Thoracic aorta (tissue), 2 donors: ENCODE results near the gene CDH3. TPM values are rescaled to one million over a fixed set of nuclear protein-coding genes. Genes with fewer than 3 reads are reported as not detected.

ENCODE experiments used
- ATAC-seq: fragments of 150-250 bp; one replicate; pipeline ENCODE4 v1.8.0; 2017; ENCODE audit warnings: low read depth; ENCODE audit not compliant: insufficient number of reproducible peaks, low FRiP score
- DNase-seq: peaks from one replicate; pipeline ENCODE4 v3.0.0-alpha.2; 2020; ENCODE audit warnings: low spot score
- H3K27ac ChIP-seq, 2 donors: fragments of 200-600 bp; sonication (generic); 1 replicate in 1 of 2; 2 replicates in 1 of 2; pipeline ENCODE4 v1.5.1; 2016; ENCODE audit warnings: mild to moderate bottlenecking in 2 of 2, moderate library complexity in 2 of 2
- H3K27me3 ChIP-seq: fragments of 200-600 bp; sonication (generic); replicated peaks from 2 replicates; pipeline ENCODE4 v1.6.0; 2016; ENCODE audit warnings: mild to moderate bottlenecking; ENCODE audit not compliant: insufficient read depth
- H3K36me3 ChIP-seq: fragments of 200-600 bp; sonication (generic); one replicate; pipeline ENCODE4 v1.5.1; 2016
- H3K4me1 ChIP-seq, 2 donors: fragments of 200-600 bp; sonication (generic); 1 replicate in 1 of 2; 2 replicates in 1 of 2; pipeline versions ENCODE4 v1.5.1 to v1.6.0; 2016; ENCODE audit warnings: low read depth in 2 of 2, mild to moderate bottlenecking in 1 of 2; ENCODE audit not compliant: control insufficient read depth in 1 of 2
- H3K4me3 ChIP-seq: fragments of 200-600 bp; sonication (generic); 2 replicates; pipeline ENCODE4 v1.5.1; 2016; ENCODE audit warnings: mild to moderate bottlenecking
- H3K9me3 ChIP-seq: fragments of 200-600 bp; sonication (generic); 2 replicates; pipeline ENCODE4 v1.5.1; 2016
- total RNA-seq, 2 donors: library from RNA; depleted of rRNA; stranded (reverse); fragments of >200 nt; gene quantifications; one replicate each; pipeline versions ENCODE4 v1.1.0 to v1.2.3, GENCODE V29; 2016
- TF ChIP-seq, protein P1 (sequence below): fragments of 200-600 bp; sonication (generic); IDR thresholded peaks from one replicate; pipeline ENCODE4 v1.5.1; 2019; ENCODE audit warnings: antibody characterized with exemption

Gene CDH3
- total RNA-seq, 2 donors from 2014 or later, result not detected

DNA sequence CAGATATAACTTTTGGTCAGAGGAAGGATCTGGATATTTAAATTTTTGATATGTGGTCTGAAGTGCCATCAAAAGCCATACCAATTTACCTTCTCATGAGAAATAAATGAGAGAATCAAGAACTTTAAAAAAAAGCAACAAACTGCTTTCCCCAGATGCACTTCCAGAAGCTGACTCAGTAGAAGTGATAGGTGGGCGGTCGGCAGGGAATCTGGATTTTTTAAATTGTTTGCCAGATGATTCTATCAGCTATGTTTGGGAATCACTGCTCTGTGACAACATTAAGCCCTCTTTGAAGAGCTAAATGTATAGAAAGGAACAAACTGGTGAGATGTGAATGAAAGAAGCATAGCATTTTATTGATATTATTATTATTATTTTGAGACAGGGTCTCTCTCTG lies 19.2 kb downstream of the CDH3 start:
- ATAC-seq, result no peak
- TF ChIP-seq, protein P1, sequence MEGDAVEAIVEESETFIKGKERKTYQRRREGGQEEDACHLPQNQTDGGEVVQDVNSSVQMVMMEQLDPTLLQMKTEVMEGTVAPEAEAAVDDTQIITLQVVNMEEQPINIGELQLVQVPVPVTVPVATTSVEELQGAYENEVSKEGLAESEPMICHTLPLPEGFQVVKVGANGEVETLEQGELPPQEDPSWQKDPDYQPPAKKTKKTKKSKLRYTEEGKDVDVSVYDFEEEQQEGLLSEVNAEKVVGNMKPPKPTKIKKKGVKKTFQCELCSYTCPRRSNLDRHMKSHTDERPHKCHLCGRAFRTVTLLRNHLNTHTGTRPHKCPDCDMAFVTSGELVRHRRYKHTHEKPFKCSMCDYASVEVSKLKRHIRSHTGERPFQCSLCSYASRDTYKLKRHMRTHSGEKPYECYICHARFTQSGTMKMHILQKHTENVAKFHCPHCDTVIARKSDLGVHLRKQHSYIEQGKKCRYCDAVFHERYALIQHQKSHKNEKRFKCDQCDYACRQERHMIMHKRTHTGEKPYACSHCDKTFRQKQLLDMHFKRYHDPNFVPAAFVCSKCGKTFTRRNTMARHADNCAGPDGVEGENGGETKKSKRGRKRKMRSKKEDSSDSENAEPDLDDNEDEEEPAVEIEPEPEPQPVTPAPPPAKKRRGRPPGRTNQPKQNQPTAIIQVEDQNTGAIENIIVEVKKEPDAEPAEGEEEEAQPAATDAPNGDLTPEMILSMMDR, result no peak
- Histone ChIP-seq H3K27ac (no peak overlapping the region), H3K27me3 (no peaks in the 10 kb centered on the region), H3K4me3 (no peak overlapping the region), H3K36me3 (no peaks in the 10 kb centered on the region), H3K4me1 (no peaks in the 10 kb centered on the region), H3K9me3 (no peaks in the 10 kb centered on the region)
- no peak for DNase-seq

DNA sequence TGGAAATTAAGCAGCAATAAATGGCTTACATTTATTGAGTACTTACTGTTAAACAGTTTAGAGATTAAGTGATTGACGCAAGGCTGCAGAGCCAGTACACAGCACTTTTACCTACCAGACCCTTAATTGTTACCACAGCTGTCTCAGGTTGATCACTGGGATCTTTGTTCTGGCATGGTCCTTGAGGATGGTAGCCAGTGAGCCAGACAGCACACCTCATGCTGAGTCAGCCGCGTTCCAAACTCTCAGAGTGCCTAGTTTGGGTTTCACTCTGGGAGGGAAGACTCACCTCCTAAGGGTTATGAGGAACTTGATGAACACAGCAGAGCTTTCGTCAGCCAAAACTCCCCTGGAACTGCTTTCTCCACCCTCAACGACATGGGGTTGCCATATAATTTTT lies 20.4 kb downstream of the CDH3 start:
- Histone ChIP-seq H3K4me1 (no peaks in the 10 kb centered on the region), H3K36me3 (no peaks in the 10 kb centered on the region), H3K27ac (no peak overlapping the region), H3K9me3 (no peaks in the 10 kb centered on the region), H3K27me3 (no peaks in the 10 kb centered on the region), H3K4me3 (no peak overlapping the region)
- no peak for ATAC-seq
- DNase-seq, result no peak
- TF ChIP-seq, protein P1, result no peak

DNA sequence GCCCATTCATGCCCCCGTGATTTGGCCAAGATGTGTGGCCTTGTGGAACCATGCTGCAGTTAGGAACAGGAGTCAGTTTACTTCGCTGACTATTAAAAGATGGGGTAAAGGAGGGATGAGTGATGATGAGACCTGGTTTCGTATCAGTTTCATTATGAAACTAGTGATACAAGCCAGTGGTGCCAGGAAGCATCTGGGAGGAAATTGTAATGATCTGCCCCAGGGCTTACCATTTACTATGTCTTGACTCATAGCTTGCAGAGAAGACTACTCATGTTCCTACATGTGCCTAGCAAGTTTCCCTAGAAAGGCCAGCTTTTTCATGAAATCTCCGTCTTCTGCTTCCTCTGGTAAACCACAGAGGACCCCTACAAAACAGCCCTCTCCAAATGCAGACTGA lies 23.2 kb downstream of the CDH3 start:
- Histone ChIP-seq H3K36me3 (no peaks in the 10 kb centered on the region), H3K9me3 (no peaks in the 10 kb centered on the region), H3K4me3 (no peak overlapping the region), H3K27ac (no peak overlapping the region), H3K4me1 (no peaks in the 10 kb centered on the region), H3K27me3 (no peaks in the 10 kb centered on the region)
- ATAC-seq (no peak), DNase-seq (no peak)
- TF ChIP-seq, protein P1, result no peak

DNA sequence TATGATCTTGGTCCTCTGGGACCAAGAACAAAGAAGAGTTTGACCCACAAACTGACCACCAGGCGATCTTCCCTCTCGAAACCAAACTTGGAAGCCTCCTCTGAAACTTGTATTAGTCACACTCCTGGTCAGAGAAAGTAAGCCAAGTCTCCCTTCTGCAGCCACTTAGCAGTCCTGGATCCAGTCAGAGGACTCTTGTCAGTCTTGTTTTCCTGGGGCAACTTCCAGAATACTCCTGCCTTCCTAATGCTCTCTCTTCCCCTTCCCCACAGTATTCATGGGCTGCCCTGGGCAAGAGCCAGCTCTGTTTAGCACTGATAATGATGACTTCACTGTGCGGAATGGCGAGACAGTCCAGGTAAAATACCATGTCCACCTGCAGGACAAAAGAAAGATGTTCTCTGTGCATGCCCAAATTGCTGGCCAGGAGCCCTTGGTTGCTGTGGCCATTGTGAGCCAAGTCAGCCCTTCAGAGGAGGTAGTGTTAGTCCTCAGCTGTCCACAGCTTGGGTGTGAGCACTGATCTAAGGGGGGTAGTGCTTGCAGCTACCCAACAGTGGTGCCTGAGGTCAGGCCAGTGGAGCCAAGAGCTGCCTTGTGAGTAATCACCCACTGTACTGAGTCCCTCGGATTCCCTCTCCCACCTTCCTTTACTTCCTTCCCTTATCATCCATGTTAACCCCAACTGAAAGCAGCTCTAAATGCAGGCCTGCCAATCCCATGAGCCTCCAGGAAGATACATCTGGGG lies 31.2 kb downstream of the CDH3 start:
- Histone ChIP-seq H3K4me1 (no peaks in the 10 kb centered on the region), H3K27me3 (no peaks in the 10 kb centered on the region), H3K9me3 (no peaks in the 10 kb centered on the region), H3K36me3 (no peaks in the 10 kb centered on the region), H3K27ac (no peak overlapping the region), H3K4me3 (no peak overlapping the region)
- no peak for ATAC-seq
- TF ChIP-seq, protein P1, result no peak
- DNase-seq, result no peak

DNA sequence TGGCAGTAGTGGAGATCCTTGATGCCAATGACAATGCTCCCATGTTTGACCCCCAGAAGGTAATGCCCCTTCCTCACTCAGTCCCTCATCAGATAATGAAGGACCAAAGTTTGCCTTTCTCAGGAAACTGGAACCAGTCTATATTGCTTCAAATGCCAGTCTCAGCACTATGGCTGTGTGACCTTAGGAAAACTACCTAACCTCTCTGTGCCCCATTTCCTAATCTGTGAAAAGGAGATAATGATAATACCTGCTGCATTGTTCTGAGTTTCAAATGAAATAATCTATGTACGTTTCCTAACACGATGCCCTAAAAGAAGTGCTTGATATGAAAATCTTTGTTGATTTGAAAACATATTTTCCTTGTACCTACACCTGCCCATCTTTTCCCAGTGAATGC lies 35.9 kb downstream of the CDH3 start:
- no peak overlapping the region for H3K4me3 ChIP-seq
- H3K27ac ChIP-seq, result no peak overlapping the region
- TF ChIP-seq, protein P1, result no peak
- no peaks in the 10 kb centered on the region for H3K9me3 ChIP-seq
- ATAC-seq, result no peak
- no peaks in the 10 kb centered on the region for H3K36me3 ChIP-seq
- H3K4me1 ChIP-seq, result no peaks in the 10 kb centered on the region
- DNase-seq, result no peak
- no peaks in the 10 kb centered on the region for H3K27me3 ChIP-seq
